A172 (cell line): ENCODE measurements around the gene DOHH. TPM values are rescaled to one million over a fixed set of nuclear protein-coding genes. Genes with fewer than 3 reads are reported as not detected.

Experiments
- DNase-seq: peaks from one replicate; pipeline ENCODE4 v3.0.0-alpha.2; 2015; ENCODE audit warnings: low spot score
- total RNA-seq: library from RNA; depleted of rRNA; stranded (reverse); fragments of >200 nt; shearing (Covaris generic); gene quantifications from 2 replicates; pipeline ENCODE4 v1.2.3, GENCODE V29; 2014; rRNA removed

Gene DOHH
- 18.0 and 27.3 TPM in 2 replicates for total RNA-seq

GRCh38 chr19:3500429-3501101 lies at the start of gene DOHH:
Gene DOHH, minus strand, starts transcription at chr19:3500674. Its CDS starts 3,860 bp downstream, at chr19:3496814.
- DNase-seq = peak; percentile 97

- DNase-seq = no peak
Measured at GRCh38 chr19:3549816-3550215, 49.3 kb upstream of the DOHH start.

GRCh38 chr19:3548606-3549005 lies 48.1 kb upstream of the DOHH start:
- no peak for DNase-seq

GRCh38 chr19:3547767-3548282 lies 47.4 kb upstream of the DOHH start:
- no peak for DNase-seq

GRCh38 chr19:3547301-3547731 lies 46.8 kb upstream of the DOHH start:
- DNase-seq = no peak

- DNase-seq = no peak
Measured at GRCh38 chr19:3546119-3546518, 45.6 kb upstream of the DOHH start.

GRCh38 chr19:3545669-3546034 lies 45.2 kb upstream of the DOHH start:
- DNase-seq = no peak

- DNase-seq = peak; percentile 72
Measured at GRCh38 chr19:3544742-3545668, 44.5 kb upstream of the DOHH start.

- no peak for DNase-seq
Measured at GRCh38 chr19:3544058-3544376, 43.5 kb upstream of the DOHH start.

GRCh38 chr19:3543150-3544057 lies 42.9 kb upstream of the DOHH start:
- no peak for DNase-seq

GRCh38 chr19:3539756-3540118 lies 39.3 kb upstream of the DOHH start:
- DNase-seq = no peak

- DNase-seq = peak; percentile 37
Measured at GRCh38 chr19:3538965-3539755, 38.7 kb upstream of the DOHH start, which contains the start of gene TEKTIP1. Gene TEKTIP1, plus strand, starts transcription at chr19:3539174. Its CDS starts 4 bp downstream, at chr19:3539178.

- no peak for DNase-seq
Measured at GRCh38 chr19:3538258-3538929, 37.9 kb upstream of the DOHH start.

- DNase-seq = no peak
Measured at GRCh38 chr19:3537438-3538240, 37.2 kb upstream of the DOHH start.

- no peak for DNase-seq
Measured at GRCh38 chr19:3537101-3537437, 36.6 kb upstream of the DOHH start.

- DNase-seq = no peak
Measured at GRCh38 chr19:3536429-3537100, 36.1 kb upstream of the DOHH start.

GRCh38 chr19:3535981-3536380 lies 35.5 kb upstream of the DOHH start:
- DNase-seq = no peak

- no peak for DNase-seq
Measured at GRCh38 chr19:3535563-3535965, 35.1 kb upstream of the DOHH start.

GRCh38 chr19:3535235-3535535 lies 34.7 kb upstream of the DOHH start:
- DNase-seq = no peak
